Ascending aorta (tissue), 2 donors: ENCODE data around the gene LACTBL1. TPM values are rescaled to one million over a fixed set of nuclear protein-coding genes. Genes with fewer than 3 reads are reported as not detected.

ENCODE experiments used
- DNase-seq, 2 donors: peaks; one replicate each; pipeline ENCODE4 v3.0.0-alpha.2; 2019; ENCODE audit warnings: low spot score in 2 of 2
- H3K27ac ChIP-seq, 2 donors: fragments of 200-600 bp; sonication (generic); one replicate each; pipeline ENCODE4 v1.5.1; 2016 to 2017; ENCODE audit warnings: mild to moderate bottlenecking in 1 of 2
- H3K27me3 ChIP-seq: fragments of 200-600 bp; sonication (generic); one replicate; pipeline ENCODE4 v1.5.1; 2017
- H3K36me3 ChIP-seq, 2 donors: fragments of 200-600 bp; sonication (generic); one replicate each; pipeline ENCODE4 v1.5.1; 2016
- H3K4me1 ChIP-seq, 2 donors: fragments of 200-600 bp; sonication (generic); one replicate each; pipeline ENCODE4 v1.5.1; 2016 to 2017; ENCODE audit warnings: mild to moderate bottlenecking in 1 of 2
- H3K4me3 ChIP-seq, 2 donors: fragments of 200-600 bp; sonication (generic); one replicate each; pipeline ENCODE4 v1.5.1; 2016 to 2017; ENCODE audit warnings: mild to moderate bottlenecking in 1 of 2
- H3K9me3 ChIP-seq, 2 donors: fragments of 200-600 bp; sonication (generic); one replicate each; pipeline ENCODE4 v1.5.1; 2016
- intact Hi-C: fragments of 100-400 bp; cut with DNase I; formaldehyde crosslinking; loops from one replicate; pipeline ENCODE4 v1.15.1; 2023
- total RNA-seq: library from RNA; depleted of rRNA; stranded (reverse); fragments of >200 nt; gene quantifications from one replicate; pipeline ENCODE4 v1.1.0, GENCODE V29; 2016
- TF ChIP-seq, protein P1 (sequence below), 3 experiments: fragments of 200-600 bp in 2 of 3; fragments of 450-650 bp in 1 of 3; sonication (generic) in 2 of 3; IDR thresholded peaks; one replicate each; pipeline ENCODE4 v1.5.1; 2016 to 2019; ENCODE audit warnings: antibody characterized with exemption in 3 of 3, mild to moderate bottlenecking in 1 of 3, moderate library complexity in 1 of 3

Gene LACTBL1
- total RNA-seq, 1 donor from 2014 or later = not detected

DNA sequence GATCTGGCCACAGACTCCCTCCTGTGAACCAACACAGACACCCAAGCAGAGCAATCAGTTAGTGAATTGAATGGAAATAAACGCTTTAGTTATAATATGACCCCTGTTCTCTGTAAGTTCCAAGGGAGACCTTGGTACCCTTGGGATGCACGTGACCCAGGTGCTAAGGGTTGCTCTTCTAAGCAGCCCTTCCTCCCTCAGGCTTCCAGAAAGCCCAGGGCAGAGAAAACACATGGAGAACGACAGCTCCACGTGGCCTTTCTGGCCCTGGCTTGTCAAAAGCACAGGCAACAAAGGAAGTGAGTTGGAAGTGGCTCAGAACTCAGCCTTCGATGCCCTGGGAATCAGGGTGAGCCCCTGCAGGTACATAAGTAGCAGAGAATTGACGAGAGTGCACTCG lies 57.4 kb downstream of the LACTBL1 start:
- DNase-seq = no peak
- no peaks in the 10 kb centered on the region for H3K9me3 ChIP-seq

DNA sequence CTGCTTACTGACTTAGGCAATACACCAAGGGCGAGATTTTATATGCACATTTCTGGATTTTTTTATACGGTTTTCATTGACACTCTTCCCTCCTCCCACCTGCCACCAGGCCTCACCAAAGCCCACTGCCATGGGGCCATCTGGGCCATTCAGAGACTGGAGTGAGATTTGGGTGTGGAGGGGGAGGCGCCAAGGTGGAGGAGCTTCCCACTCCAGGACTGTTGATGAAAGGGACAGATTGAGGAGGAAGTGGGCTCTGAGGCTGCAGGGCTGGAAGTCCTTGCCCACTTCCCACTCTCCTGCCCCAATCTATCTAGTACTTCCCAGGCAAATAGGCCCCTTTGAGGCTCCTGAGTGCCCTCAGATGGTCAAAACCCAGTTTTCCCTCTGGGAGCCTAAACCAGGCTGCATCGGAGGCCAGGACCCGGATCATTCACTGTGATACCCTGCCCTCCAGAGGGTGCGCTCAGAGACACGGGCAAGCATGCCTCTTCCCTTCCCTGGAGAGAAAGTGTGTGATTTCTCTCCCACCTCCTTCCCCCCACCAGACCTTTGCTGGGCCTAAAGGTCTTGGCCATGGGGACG lies 57.9 kb downstream of the LACTBL1 start:
- TF ChIP-seq, protein P1, sequence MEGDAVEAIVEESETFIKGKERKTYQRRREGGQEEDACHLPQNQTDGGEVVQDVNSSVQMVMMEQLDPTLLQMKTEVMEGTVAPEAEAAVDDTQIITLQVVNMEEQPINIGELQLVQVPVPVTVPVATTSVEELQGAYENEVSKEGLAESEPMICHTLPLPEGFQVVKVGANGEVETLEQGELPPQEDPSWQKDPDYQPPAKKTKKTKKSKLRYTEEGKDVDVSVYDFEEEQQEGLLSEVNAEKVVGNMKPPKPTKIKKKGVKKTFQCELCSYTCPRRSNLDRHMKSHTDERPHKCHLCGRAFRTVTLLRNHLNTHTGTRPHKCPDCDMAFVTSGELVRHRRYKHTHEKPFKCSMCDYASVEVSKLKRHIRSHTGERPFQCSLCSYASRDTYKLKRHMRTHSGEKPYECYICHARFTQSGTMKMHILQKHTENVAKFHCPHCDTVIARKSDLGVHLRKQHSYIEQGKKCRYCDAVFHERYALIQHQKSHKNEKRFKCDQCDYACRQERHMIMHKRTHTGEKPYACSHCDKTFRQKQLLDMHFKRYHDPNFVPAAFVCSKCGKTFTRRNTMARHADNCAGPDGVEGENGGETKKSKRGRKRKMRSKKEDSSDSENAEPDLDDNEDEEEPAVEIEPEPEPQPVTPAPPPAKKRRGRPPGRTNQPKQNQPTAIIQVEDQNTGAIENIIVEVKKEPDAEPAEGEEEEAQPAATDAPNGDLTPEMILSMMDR (IDR thresholded peaks at IDR 0.05) = no peak
- H3K27me3 ChIP-seq = no peaks in the 10 kb centered on the region
- H3K4me1 ChIP-seq = no peaks in the 10 kb centered on the region
- intact Hi-C loops = no loop called here
- H3K9me3 ChIP-seq = no peaks in the 10 kb centered on the region
- H3K36me3 ChIP-seq = no peaks in the 10 kb centered on the region
- H3K4me3 ChIP-seq = no peak overlapping the region
- no peak for DNase-seq
- no peak overlapping the region for H3K27ac ChIP-seq

More for the DNA sequence above, 57.4 kb downstream of the LACTBL1 start:
- no peaks in the 10 kb centered on the region for H3K4me1 ChIP-seq
- TF ChIP-seq, protein P1 (IDR thresholded peaks at IDR 0.05) = no peak
- H3K36me3 ChIP-seq = no peaks in the 10 kb centered on the region
- no peak overlapping the region for H3K4me3 ChIP-seq
- no peaks in the 10 kb centered on the region for H3K27me3 ChIP-seq
- H3K27ac ChIP-seq = no peak overlapping the region
- intact Hi-C loops = no loop called here

DNA sequence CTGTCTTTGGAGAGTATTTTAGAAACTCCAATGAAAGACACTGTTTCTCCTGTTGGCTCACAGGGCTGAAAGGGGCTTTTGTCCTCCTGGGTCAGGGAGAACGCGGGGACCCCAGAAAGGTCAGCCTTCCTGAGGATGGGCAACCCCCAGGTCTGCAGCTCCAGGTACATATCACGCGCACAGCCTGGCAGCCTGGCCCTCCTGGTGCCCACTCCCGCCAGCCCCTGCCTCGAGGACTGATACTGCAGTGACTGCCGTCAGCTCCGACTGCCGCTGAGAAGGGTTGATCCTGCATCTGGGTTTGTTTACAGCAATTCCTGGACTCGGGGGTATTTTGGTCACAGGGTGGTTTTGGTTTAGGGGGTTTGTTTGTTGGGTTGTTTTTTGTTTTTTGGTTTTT lies 58.5 kb downstream of the LACTBL1 start:
- no peak overlapping the region for H3K4me3 ChIP-seq
- no peak overlapping the region for H3K27ac ChIP-seq
- no peak for DNase-seq
- H3K36me3 ChIP-seq = no peaks in the 10 kb centered on the region
- TF ChIP-seq, protein P1 (IDR thresholded peaks at IDR 0.05) = no peak
- intact Hi-C loops = no loop called here
- no peaks in the 10 kb centered on the region for H3K4me1 ChIP-seq
- H3K9me3 ChIP-seq = no peaks in the 10 kb centered on the region
- H3K27me3 ChIP-seq = no peaks in the 10 kb centered on the region

DNA sequence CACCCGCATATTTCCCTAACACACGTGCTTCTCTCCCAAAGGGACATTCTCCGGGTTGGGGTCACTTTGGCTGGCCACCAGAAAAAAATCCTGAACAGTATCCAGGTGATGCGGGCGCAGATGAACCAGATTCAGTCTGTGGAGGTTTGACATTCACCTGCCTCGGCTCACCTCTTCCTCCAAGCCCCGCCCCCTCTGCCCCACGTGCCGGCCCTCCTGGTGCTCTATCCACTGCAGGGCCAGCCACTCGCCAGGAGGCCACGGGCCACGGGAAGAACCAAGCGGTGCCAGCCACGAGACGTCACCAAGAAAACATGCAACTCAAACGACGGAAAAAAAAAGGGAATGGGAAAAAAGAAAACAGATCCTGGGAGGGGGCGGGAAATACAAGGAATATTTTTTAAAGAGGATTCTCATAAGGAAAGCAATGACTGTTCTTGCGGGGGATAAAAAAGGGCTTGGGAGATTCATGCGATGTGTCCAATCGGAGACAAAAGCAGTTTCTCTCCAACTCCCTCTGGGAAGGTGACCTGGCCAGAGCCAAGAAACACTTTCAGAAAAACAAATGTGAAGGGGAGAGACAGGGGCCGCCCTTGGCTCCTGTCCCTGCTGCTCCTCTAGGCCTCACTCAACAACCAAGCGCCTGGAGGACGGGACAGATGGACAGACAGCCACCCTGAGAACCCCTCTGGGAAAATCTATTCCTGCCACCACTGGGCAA lies 59.1 kb downstream of the LACTBL1 start:
- Histone ChIP-seq H3K4me1 (no peaks in the 10 kb centered on the region), H3K4me3 (no peak overlapping the region), H3K27ac (no peak overlapping the region), H3K36me3 (no peaks in the 10 kb centered on the region), H3K9me3 (no peaks in the 10 kb centered on the region), H3K27me3 (no peaks in the 10 kb centered on the region)
- no peak for DNase-seq
- TF ChIP-seq, protein P1 (IDR thresholded peaks at IDR 0.05) = no peak
- intact Hi-C loops = no loop called here

DNA sequence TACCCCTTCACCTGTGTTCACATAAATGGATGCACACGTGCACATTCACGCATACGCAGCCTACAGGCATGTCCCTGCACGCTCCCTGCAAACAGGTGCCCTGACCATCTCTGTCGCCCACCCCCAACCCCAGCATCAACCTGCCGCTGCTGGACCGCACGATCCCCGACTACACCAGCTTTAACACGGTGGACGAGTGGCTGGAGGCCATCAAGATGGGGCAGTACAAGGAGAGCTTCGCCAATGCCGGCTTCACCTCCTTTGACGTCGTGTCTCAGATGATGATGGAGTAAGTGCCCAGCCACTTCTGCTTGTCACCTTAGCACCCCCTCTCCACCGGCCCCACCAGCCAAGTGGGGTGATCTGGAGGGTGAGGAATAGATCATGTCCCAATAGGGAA lies 60.4 kb downstream of the LACTBL1 start:
- H3K27me3 ChIP-seq = no peaks in the 10 kb centered on the region
- no peaks in the 10 kb centered on the region for H3K9me3 ChIP-seq
- H3K36me3 ChIP-seq = no peaks in the 10 kb centered on the region
- DNase-seq = no peak
- intact Hi-C loops = no loop called here
- TF ChIP-seq, protein P1 (IDR thresholded peaks at IDR 0.05) = no peak
- no peaks in the 10 kb centered on the region for H3K4me1 ChIP-seq
- no peak overlapping the region for H3K4me3 ChIP-seq
- H3K27ac ChIP-seq = no peak overlapping the region
